GM21515 (cell line): ENCODE measurements around the gene CORO1C.
"Not testable (repeated sequence)": the region's sequence is repeated elsewhere in the genome, so short reads cannot be mapped to it uniquely, and the experiment has no call there.

Experiments used
- ATAC-seq: cut with Tn5 transposase; IDR thresholded peaks from one replicate; pipeline ENCODE4 v1.9.1; 2021; ENCODE audit not compliant: unreplicated experiment

Gene CORO1C

GRCh38 chr12:108755481-108755880 is 24.2 kb upstream of the CORO1C start:
- no peak for ATAC-seq

- no peak for ATAC-seq
Measured at GRCh38 chr12:108753976-108754375, 22.7 kb upstream of the CORO1C start.

- ATAC-seq, result no peak
Measured at GRCh38 chr12:108752387-108752786, 21.1 kb upstream of the CORO1C start.

- ATAC-seq, result no peak
Measured at GRCh38 chr12:108751821-108752220, 20.5 kb upstream of the CORO1C start.

GRCh38 chr12:108751003-108751402 is 19.7 kb upstream of the CORO1C start:
- ATAC-seq, result not testable (repeated sequence)

- no peak for ATAC-seq
Measured at GRCh38 chr12:108750526-108750925, 19.2 kb upstream of the CORO1C start.

- ATAC-seq, result no peak
Measured at GRCh38 chr12:108747563-108747962, 16.2 kb upstream of the CORO1C start.

- no peak for ATAC-seq
Measured at GRCh38 chr12:108745641-108746040, 14.3 kb upstream of the CORO1C start.

GRCh38 chr12:108744021-108744897 is 12.9 kb upstream of the CORO1C start:
- ATAC-seq, result no peak

- ATAC-seq, result no peak
Measured at GRCh38 chr12:108738170-108738569, 6.9 kb upstream of the CORO1C start.

- ATAC-seq, result no peak
Measured at GRCh38 chr12:108735855-108736254, 4.5 kb upstream of the CORO1C start.

GRCh38 chr12:108734200-108734906 is 3.0 kb upstream of the CORO1C start:
- no peak for ATAC-seq

- ATAC-seq, result not testable (repeated sequence)
Measured at GRCh38 chr12:108733230-108733531, 1.9 kb upstream of the CORO1C start.

GRCh38 chr12:108732489-108733229 is 1.3 kb upstream of the CORO1C start:
- ATAC-seq, result no peak

- ATAC-seq, result peak; percentile 52
Measured at GRCh38 chr12:108731866-108732461, 646 bp upstream of the CORO1C start.

- peak; percentile 30 for ATAC-seq
Measured at GRCh38 chr12:108730365-108731104, 783 bp downstream of the CORO1C start.

GRCh38 chr12:108729612-108730364 is 1.5 kb downstream of the CORO1C start:
- ATAC-seq, result no peak

- no peak for ATAC-seq
Measured at GRCh38 chr12:108728820-108729611, 2.3 kb downstream of the CORO1C start.
